ENCODE results near the gene PMM2.
"Not testable (repeated sequence)": the region's sequence is repeated elsewhere in the genome, so short reads cannot be mapped to it uniquely, and the experiment has no call there.

Gene PMM2

GRCh38 chr16:8818504-8819270 lies 21.0 kb downstream of the PMM2 start:
- DNase-seq (ENCODE audit: low read depth): no peak

GRCh38 chr16:8819411-8820034 lies 21.9 kb downstream of the PMM2 start:
- no peak for DNase-seq (ENCODE audit: low read depth)

GRCh38 chr16:8822403-8822802 lies 24.8 kb downstream of the PMM2 start:
- DNase-seq (ENCODE audit: low read depth): no peak

- no peak for DNase-seq (ENCODE audit: low read depth)
Measured at GRCh38 chr16:8826278-8826879, 28.7 kb downstream of the PMM2 start.

GRCh38 chr16:8828541-8829165 lies 31.0 kb downstream of the PMM2 start:
- no peak for DNase-seq (ENCODE audit: low read depth)

- no peak for DNase-seq (ENCODE audit: low read depth)
Measured at GRCh38 chr16:8831450-8831849, 33.8 kb downstream of the PMM2 start.

DNA sequence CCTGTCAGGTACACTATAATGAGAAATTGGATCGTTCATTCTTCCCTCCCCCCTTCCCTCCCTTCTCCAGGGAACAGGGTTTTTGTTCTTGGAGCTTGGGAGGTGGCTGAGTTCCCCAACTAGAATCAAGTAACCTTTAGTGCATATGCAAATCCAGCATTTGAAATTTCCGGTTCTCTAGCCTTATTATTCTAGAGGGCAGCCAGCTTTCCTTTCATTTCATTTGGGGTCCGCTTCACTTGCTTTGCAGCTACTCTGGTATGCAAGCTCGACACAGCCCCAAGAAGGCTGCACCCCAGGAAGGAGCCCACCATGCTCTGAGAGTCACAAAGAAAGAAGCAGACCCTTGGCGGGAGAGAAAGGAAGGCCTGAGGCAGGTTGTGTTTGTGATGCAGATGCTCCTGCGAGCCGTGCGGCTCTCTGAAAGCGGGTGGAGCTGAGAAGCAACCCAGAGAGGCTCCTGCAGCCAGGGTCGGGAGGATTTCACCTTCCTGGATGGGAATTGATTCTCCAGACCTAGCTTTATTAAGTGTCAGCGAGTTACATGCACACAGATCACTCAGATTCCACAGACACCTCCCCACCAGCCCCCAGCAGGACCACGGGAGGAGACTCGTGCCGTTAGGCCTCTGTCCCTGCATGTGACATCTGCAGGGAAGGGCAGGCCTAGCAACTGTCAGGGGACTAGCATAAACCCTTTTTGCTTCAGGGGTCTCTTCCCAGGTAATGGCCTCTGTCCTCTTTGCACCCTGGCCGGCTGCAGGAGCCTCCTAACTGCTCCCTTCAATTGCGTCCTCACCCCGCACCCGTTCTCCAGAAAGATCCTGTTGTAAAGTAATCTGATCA lies 34.5 kb downstream of the PMM2 start:
- no peak for DNase-seq (ENCODE audit: low read depth)

DNA sequence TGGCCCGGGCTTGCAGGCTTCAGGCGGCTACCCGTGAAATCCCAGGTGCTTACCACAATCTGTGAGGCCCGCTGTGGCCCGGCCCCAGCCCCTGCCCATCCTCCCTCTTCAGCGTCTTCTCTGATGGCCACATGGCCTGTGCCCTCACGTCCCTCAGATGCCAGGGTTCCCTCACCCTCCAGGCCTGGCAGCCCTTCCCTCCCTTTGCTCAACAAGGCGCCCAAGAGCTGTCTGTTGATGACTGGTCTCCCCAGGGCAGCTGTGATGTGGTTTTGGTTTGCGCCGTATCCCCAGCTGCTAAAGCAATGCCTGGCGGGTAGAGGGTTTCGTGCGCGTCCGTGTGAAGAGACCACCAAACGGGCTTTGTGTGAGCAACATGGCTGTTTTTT lies 35.1 kb downstream of the PMM2 start:
- no peak for DNase-seq (ENCODE audit: low read depth)

DNA sequence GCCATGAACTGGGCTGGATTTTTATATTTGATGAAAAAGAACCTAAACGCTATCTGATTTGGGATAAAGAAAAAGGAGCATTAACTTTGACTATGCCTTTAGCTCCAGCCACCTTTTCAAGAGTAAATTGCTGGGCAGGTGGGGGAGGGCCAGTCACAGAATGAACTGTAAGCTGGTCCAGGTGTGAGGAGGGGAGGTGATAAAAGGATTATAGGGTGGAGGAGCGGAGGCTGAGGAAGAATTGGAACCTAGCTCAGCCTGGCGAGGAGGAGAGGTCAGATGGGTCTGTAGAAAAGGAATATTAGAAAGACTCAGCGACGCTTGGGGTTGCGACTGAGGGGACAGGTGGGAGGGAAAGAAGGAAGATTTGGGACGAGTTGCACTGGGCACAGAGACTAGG lies 39.2 kb downstream of the PMM2 start:
- DNase-seq (ENCODE audit: low read depth): not testable (repeated sequence)

- DNase-seq (ENCODE audit: low read depth): not testable (repeated sequence)
Measured at GRCh38 chr16:8837594-8837993, 40.0 kb downstream of the PMM2 start.

DNA sequence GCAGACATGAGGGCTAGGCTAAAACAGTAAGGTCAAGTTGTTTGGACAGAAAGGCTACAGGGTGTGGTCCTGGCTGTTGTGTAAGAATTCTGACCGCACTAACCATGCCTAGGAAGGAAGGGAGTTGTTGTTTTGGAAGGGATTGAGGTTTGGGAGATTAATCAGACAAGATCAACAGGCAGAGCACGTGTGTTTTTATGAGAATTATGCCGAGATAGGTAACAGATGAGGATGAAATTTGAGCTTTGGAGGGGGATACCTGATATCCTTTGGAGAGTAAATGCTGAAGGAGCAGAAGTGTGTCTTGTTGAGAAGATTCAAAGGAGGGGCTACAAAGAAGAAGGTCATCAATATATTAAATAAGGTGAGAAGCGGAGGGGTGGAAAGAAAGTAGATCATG lies 44.4 kb downstream of the PMM2 start:
- DNase-seq (ENCODE audit: low read depth): not testable (repeated sequence)

DNA sequence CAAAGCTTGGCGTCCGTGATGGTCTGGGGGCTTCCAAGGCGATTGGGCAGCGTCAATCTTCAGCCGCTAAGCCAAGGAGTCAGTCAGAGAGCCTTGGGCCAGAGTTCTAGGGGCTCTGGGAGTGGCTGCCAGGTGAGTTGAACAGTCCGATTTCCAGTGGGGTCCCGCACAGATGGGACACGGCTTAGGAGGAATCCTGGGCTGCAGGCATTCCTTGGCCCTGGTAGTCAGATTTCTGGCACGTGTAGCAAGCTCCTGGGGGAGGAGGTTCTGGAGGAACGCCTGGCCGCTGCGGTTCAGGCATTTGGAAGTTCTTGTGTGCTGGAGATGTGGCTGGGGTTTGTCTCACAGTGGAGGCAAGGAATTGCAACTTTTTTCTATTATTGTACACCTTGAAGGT lies 45.7 kb downstream of the PMM2 start:
- not testable (repeated sequence) for DNase-seq (ENCODE audit: low read depth)

- DNase-seq (ENCODE audit: low read depth): no peak
Measured at GRCh38 chr16:8845699-8846298, 48.2 kb downstream of the PMM2 start.

GRCh38 chr16:8846401-8846932 lies 48.8 kb downstream of the PMM2 start:
- DNase-seq (ENCODE audit: low read depth): no peak

GRCh38 chr16:8847145-8847544 lies 49.5 kb downstream of the PMM2 start:
- DNase-seq (ENCODE audit: low read depth): no peak

GRCh38 chr16:8847623-8848022 lies 50.0 kb downstream of the PMM2 start:
- DNase-seq (ENCODE audit: low read depth): no peak

DNA sequence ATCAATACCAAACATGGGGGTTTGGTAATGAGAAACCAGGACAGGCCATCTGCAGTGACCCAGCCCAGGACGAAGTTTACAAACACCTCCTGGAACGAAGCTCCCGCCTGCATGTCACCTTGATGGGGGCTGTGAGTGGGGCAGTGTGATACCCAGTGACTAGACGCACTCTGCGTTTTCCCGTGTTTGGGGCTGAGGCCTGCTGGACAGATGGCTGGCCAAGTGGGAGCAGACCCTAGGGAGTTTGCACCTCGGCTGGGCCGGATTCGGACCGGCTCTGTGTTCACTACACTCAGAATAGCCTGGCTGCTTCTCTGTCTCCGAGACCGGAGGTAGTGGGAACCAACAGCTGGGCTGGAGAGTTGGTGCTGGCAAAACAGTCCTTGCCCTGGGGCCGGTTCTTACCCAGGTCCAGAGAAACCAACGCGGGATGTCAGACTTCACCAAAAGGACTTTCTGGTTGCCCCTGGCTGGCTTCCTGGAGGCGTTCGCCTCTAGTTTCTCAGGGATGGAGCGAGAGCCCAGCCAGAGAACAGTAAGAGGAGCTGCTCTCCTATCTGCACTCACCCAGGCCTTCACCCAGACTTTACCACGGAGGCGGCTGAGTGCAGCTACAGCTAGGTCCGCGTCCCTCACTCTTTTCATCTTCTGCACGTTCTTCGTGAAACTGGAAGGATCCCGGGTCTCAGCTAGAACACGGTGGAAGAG lies 50.7 kb downstream of the PMM2 start:
- DNase-seq (ENCODE audit: low read depth): no peak

GRCh38 chr16:8848939-8849391 lies 51.3 kb downstream of the PMM2 start:
- DNase-seq (ENCODE audit: low read depth): no peak

DNA sequence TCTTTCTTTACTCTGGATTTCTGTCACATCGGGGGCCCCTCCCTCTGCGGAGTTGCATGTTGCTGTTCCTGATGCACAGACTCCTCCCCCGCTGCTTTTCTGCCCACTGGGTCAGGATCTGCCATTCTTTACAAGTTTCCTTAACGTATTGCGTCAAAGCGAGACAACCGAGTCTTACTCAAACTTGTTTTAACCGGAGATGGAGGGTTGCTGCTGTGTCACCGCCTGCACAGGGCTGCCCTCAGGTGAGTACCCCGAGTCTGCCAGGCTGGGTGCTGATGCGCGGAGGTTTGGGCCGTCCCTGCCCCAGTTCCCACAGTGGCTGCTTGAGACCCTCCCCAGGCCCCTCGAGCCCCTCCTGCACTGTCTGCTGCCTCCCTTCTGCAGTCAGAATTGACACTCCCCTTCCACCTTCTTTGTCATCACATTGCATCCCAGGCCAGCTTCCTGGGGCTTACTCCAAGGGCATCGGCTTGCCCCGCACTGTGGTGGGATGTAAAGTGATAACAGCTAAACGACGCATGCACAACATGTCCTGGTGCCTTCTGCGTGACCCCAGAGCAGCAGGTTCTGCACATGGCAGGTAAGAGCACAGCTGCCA lies 51.9 kb downstream of the PMM2 start:
- DNase-seq (ENCODE audit: low read depth): no peak

DNA sequence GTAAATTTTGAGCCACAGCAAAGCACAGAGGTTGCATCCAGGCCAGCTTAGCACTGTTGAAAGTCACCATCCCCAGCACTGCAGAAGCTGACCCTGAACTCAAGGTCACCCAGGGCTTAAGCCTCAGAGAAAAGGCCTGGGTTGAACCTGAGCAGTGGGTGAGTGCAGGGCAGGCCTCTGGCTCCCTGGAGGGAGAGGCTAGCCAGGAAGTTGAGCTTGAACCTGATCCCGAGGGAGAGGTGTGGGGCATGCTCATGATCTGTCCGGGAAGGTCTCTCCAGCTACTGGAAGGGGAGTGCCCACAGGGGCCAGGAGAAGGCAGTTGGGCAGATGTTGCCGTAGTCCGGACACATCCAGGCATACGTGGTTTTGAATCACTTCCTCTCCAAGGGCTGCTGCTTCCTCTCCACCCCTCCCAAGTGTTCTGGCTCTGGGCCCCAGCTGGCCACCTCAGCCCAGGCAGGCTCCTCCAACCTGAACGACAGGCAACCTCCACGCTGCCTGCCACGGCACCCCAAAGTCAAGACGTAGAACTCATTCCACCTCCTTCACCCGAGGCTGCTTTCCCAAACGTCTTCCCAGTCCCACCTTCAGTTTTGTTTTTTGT lies 52.7 kb downstream of the PMM2 start:
- DNase-seq (ENCODE audit: low read depth): no peak

Data from stimulated activated CD8-positive, alpha-beta memory T cell treated with anti-CD3 and anti-CD28 coated beads, Interleukin-7, amount 100 ng/mL, for 24 hours (primary cell).